ENCODE data around the gene SMURF2.

- no peak for TF ChIP-seq YY1 (IDR thresholded peaks at IDR 0.05; ENCODE audit: insufficient read depth, insufficient read length)
- no peak for TF ChIP-seq ZNF274 (IDR thresholded peaks at IDR 0.05; ENCODE audit: low read depth, low read length)
- TF ChIP-seq SUZ12 (IDR thresholded peaks at IDR 0.05; ENCODE audit: extremely low read depth, insufficient read depth, insufficient read length): no peak
Observed at GRCh38 chr17:64685705-64686104, 23.6 kb upstream of the SMURF2 start.

Measured in NT2/D1 (cell line).